Left colon (tissue), 2 donors: ENCODE results near the gene ZNG1B. TPM values are rescaled to one million over a fixed set of nuclear protein-coding genes. Genes with fewer than 3 reads are reported as not detected.
"Not testable (repeated sequence)": the region's sequence is repeated elsewhere in the genome, so short reads cannot be mapped to it uniquely, and the experiment has no call there.

Experiments used
- ATAC-seq: fragments of 200-7000 bp; cut with Tn5 transposase; one replicate; pipeline ENCODE4 v1.9.1; 2020; ENCODE audit warnings: mild to moderate bottlenecking, moderate library complexity
- DNase-seq, 2 donors: peaks; one replicate each; pipeline ENCODE4 v3.0.0-alpha.2; 2020
- intact Hi-C, 2 donors: fragments of 100-400 bp; cut with DNase I in 1 of 2; cut with micrococcal nuclease in 1 of 2; formaldehyde crosslinking; loops; one replicate each; pipeline versions ENCODE4 v1.11.2 to v1.14.0; 2022; cut with DNase I, micrococcal nuclease
- total RNA-seq, 2 donors: library from RNA; stranded (reverse); fragmentation: NEBNext Ultra II Directional; extraction: Animal tissue kit (Norgen Biotek cat#: 25700); gene quantifications; one replicate each; pipeline ENCODE4 v1.2.1, GENCODE V29; 2021
- donor health status: DM: no; HTN: no; CAD: no.
- donor health status: DM: yes; HTN: yes; CAD: no.

ZNG1B gene
- total RNA-seq, 2 donors from 2014 or later = 24.7 to 29.4 TPM

- DNase-seq, intact Hi-C loops, ATAC-seq: not testable (repeated sequence)
Observed at GRCh38 chr2:113536573-113536972, 99.1 kb downstream of the ZNG1B start.

- intact Hi-C loops, DNase-seq: not testable (repeated sequence)
- peak; percentile 21 for ATAC-seq
Observed at GRCh38 chr2:113540834-113541203, 103.3 kb downstream of the ZNG1B start.

GRCh38 chr2:113541204-113541975, 103.9 kb downstream of the ZNG1B start:
- intact Hi-C loops = not testable (repeated sequence)
- DNase-seq = peak; percentile 25 to 31
- ATAC-seq = peak; percentile 73

GRCh38 chr2:113541976-113542485, 104.5 kb downstream of the ZNG1B start:
- peak; percentile 60 for ATAC-seq
- intact Hi-C loops = not testable (repeated sequence)
- DNase-seq = peak in 1 of 2 donors; percentile 4

- DNase-seq = peak in 1 of 2 donors; percentile 11
- intact Hi-C loops, ATAC-seq: not testable (repeated sequence)
Observed at GRCh38 chr2:113542529-113542928, 105.0 kb downstream of the ZNG1B start.

Other genes with a start within 250 kb of the ZNG1B start
- 10 to 100 TPM in 1 of 2 donors, 1 to 10 TPM in 1; 1.3 to 13.2 TPM for gene PAX8, start 158.8 kb upstream of the ZNG1B start, total RNA-seq
- gene FOXD4L1, start 61.0 kb downstream of the ZNG1B start, total RNA-seq = under 1 TPM; 0.20 to 0.27 TPM
- gene RABL2A, start 189.6 kb downstream of the ZNG1B start, total RNA-seq = 10 to 100 TPM; 17.6 to 19.0 TPM